ENCODE results near the gene CAPN13.

CAPN13 gene

DNA sequence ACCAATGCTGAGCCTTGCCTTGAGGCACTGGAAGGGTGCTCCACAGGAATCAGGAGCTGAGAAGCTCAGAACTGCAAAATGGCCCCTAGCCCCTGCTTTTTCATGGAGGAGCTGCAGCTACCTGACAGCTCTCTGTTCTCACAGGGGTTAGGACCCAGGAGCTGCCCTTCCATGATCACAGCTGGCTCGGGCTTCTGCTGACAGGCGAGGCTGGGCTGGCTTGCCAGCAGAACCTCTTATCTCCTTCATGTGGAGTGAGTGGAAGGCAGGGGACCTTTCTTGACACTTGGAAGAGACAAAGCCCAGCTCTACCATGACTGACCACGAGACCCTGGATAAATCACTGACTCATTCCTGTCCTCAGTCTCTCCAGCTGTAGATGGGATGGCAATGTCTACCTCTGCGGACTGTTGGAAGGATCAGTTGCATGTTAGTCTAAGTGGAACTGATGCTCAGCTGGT is 113.4 kb downstream of the CAPN13 start:
- no peak overlapping the region for H2AFZ ChIP-seq (ENCODE audit: low read depth, low read length)
- ATAC-seq (ENCODE audit: insufficient read depth, low read depth): peak; percentile 33; the same call in 1 of the 3 replicates
- no peak for TF ChIP-seq EZH2 (IDR thresholded peaks at IDR 0.05; ENCODE audit: borderline replicate concordance, low read depth, low read length, severe bottlenecking)
- TF ChIP-seq, protein P1, sequence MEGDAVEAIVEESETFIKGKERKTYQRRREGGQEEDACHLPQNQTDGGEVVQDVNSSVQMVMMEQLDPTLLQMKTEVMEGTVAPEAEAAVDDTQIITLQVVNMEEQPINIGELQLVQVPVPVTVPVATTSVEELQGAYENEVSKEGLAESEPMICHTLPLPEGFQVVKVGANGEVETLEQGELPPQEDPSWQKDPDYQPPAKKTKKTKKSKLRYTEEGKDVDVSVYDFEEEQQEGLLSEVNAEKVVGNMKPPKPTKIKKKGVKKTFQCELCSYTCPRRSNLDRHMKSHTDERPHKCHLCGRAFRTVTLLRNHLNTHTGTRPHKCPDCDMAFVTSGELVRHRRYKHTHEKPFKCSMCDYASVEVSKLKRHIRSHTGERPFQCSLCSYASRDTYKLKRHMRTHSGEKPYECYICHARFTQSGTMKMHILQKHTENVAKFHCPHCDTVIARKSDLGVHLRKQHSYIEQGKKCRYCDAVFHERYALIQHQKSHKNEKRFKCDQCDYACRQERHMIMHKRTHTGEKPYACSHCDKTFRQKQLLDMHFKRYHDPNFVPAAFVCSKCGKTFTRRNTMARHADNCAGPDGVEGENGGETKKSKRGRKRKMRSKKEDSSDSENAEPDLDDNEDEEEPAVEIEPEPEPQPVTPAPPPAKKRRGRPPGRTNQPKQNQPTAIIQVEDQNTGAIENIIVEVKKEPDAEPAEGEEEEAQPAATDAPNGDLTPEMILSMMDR (IDR thresholded peaks at IDR 0.05; ENCODE audit: borderline replicate concordance, extremely low read depth, low read length, poor library complexity, severe bottlenecking): no peak

DNA sequence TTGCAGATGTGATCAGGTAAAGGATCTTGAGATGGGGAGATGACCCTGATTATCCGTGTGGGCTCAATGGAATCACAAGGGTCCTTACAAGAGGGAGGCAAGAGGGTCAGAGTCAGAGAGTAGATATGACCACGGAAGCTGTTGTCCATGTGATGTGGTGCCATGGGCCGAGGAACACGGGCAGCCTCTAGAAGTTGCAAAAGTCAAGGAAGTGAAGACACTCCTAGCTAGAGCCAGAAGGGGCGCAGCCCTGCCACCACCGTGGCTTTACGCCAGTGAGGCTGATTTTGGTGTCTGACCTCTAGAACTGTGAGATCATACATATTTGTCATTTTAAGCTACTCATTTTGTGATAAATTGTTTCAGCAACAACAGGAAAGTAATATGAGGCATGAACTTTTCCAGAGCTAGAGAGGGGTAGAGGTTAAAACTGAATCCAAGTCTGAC is 114.4 kb downstream of the CAPN13 start:
- Histone ChIP-seq H3K4me2 (ENCODE audit: insufficient read depth, low read length) (no peak overlapping the region), H3K4me3 (ENCODE audit: low read depth in 1 of 2, low read length in 2 of 2) (no peak overlapping the region), H3K36me3 (ENCODE audit: insufficient read depth, low read length) (no peaks in the 10 kb centered on the region), H4K20me1 (ENCODE audit: insufficient read depth, low read length) (no peaks in the 10 kb centered on the region), H3K27me3 (ENCODE audit: insufficient read depth, low read length, poor library complexity) (peaks cover 4% of the 10 kb centered on the region), H3K9me3 (ENCODE audit: insufficient read depth, low read length, severe bottlenecking) (no peaks in the 10 kb centered on the region), H3K27ac (ENCODE audit: low read length) (no peak overlapping the region), H2AFZ (ENCODE audit: low read depth, low read length) (no peak overlapping the region), H3K4me1 (ENCODE audit: insufficient read depth, low read length) (no peaks in the 10 kb centered on the region), H3K9ac (ENCODE audit: low read depth, low read length) (no peak overlapping the region), H3K79me2 (ENCODE audit: insufficient read depth, low read length) (no peaks in the 10 kb centered on the region)
- DNase-seq: no peak
- ATAC-seq (ENCODE audit: insufficient read depth, low read depth): no peak
- no peak for TF ChIP-seq EZH2 (IDR thresholded peaks at IDR 0.05; ENCODE audit: borderline replicate concordance, low read depth, low read length, severe bottlenecking)
- TF ChIP-seq, protein P1 (IDR thresholded peaks at IDR 0.05; ENCODE audit: borderline replicate concordance, extremely low read depth, low read length, poor library complexity, severe bottlenecking): no peak

More for the DNA sequence above, 113.4 kb downstream of the CAPN13 start:
- Histone ChIP-seq H4K20me1 (ENCODE audit: insufficient read depth, low read length) (no peaks in the 10 kb centered on the region), H3K9me3 (ENCODE audit: insufficient read depth, low read length, severe bottlenecking) (no peaks in the 10 kb centered on the region), H3K27me3 (ENCODE audit: insufficient read depth, low read length, poor library complexity) (peaks cover 4% of the 10 kb centered on the region), H3K4me2 (ENCODE audit: insufficient read depth, low read length) (no peak overlapping the region), H3K4me3 (ENCODE audit: low read depth in 1 of 2, low read length in 2 of 2) (no peak overlapping the region), H3K27ac (ENCODE audit: low read length) (no peak overlapping the region), H3K36me3 (ENCODE audit: insufficient read depth, low read length) (no peaks in the 10 kb centered on the region), H3K79me2 (ENCODE audit: insufficient read depth, low read length) (no peaks in the 10 kb centered on the region), H3K9ac (ENCODE audit: low read depth, low read length) (no peak overlapping the region), H3K4me1 (ENCODE audit: insufficient read depth, low read length) (no peaks in the 10 kb centered on the region)
- no peak for DNase-seq

DNA sequence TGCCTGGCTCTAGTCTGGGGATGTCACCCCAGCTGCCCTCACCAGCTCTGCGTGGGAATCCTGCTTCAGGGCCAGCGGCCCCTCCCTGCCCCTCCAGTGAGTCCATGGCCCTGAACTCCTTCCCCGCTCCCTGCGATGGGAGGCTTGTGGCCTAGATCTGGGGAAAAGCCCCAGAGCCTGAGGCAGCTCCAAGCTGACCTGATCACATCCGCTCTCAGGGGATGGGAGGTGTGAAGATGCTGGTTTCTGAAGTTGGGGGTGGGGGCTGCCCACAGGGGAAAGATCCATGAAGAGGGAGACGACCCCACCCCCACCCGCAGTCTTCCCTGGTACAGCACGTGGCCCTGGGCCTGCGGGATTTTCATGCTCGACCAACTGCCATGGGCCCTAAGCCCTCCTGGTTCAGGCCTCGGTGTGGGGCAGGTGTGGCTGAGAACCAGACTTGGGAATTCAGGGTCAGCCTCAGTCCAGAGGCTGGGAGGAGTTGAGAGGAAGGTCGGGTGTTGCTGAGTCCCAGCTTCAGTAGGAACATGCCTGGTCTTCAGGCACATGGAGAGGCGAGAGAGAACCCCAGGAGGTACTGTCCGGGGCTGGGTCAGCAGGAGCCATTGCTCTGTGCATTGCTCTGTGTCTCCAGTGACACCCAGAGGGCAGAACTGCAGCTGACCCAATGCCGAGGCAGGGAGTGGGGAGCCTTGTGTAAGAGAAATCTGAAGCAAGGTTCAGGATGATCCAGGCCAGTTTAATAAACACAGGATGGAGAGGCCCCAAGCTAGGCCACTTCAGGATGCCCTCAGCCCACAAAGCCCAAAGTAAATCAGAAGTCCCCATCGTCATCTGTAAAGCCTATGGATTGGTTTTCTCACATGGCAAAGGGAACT is 115.1 kb downstream of the CAPN13 start:
- Histone ChIP-seq H3K4me1 (ENCODE audit: insufficient read depth, low read length) (no peaks in the 10 kb centered on the region), H3K4me3 (ENCODE audit: low read depth in 1 of 2, low read length in 2 of 2) (no peak overlapping the region), H4K20me1 (ENCODE audit: insufficient read depth, low read length) (no peaks in the 10 kb centered on the region), H3K79me2 (ENCODE audit: insufficient read depth, low read length) (no peaks in the 10 kb centered on the region), H3K36me3 (ENCODE audit: insufficient read depth, low read length) (no peaks in the 10 kb centered on the region), H3K27ac (ENCODE audit: low read length) (no peak overlapping the region), H3K4me2 (ENCODE audit: insufficient read depth, low read length) (no peak overlapping the region), H2AFZ (ENCODE audit: low read depth, low read length) (no peak overlapping the region), H3K9me3 (ENCODE audit: insufficient read depth, low read length, severe bottlenecking) (no peaks in the 10 kb centered on the region), H3K27me3 (ENCODE audit: insufficient read depth, low read length, poor library complexity) (peaks cover 4% of the 10 kb centered on the region), H3K9ac (ENCODE audit: low read depth, low read length) (no peak overlapping the region)
- DNase-seq (no peak), ATAC-seq (ENCODE audit: insufficient read depth, low read depth) (no peak)
- TF ChIP-seq EZH2 (IDR thresholded peaks at IDR 0.05; ENCODE audit: borderline replicate concordance, low read depth, low read length, severe bottlenecking): no peak
- TF ChIP-seq, protein P1 (IDR thresholded peaks at IDR 0.05; ENCODE audit: borderline replicate concordance, extremely low read depth, low read length, poor library complexity, severe bottlenecking): no peak
